Endothelial cell of umbilical vein (primary cell): ENCODE measurements around the gene NUDT4B.
"Not testable (repeated sequence)": the region's sequence is repeated elsewhere in the genome, so short reads cannot be mapped to it uniquely, and the experiment has no call there.

ENCODE experiments used
- CTCF ChIP-seq, 2 donors: IDR thresholded peaks; 1 replicate in 1 of 2; 2 replicates in 1 of 2; pipeline ENCODE4 v1.5.1; 2011; ENCODE audit warnings: low read length in 2 of 2, mild to moderate bottlenecking in 2 of 2, moderate library complexity in 2 of 2, control low read depth in 1 of 2, inconsistent platforms in 1 of 2, low read depth in 1 of 2; ENCODE audit not compliant: insufficient read depth in 1 of 2; ENCODE audit errors: extremely low read depth in 1 of 2
- EZH2 ChIP-seq: IDR thresholded peaks from 2 replicates; pipeline ENCODE4 v1.6.1; 2012; ENCODE audit warnings: borderline replicate concordance, low read depth, mild to moderate bottlenecking, moderate library complexity, low read length, inconsistent platforms; ENCODE audit not compliant: severe bottlenecking
- FOS ChIP-seq: IDR thresholded peaks from 2 replicates; pipeline ENCODE4 v1.6.1; 2011; ENCODE audit warnings: mild to moderate bottlenecking, low read length, moderate library complexity, borderline replicate concordance; ENCODE audit not compliant: insufficient read depth
- GATA2 ChIP-seq: IDR thresholded peaks from 2 replicates; pipeline ENCODE4 v1.7.0; 2011; ENCODE audit warnings: low read depth, mild to moderate bottlenecking, moderate library complexity, mixed read lengths, low read length; ENCODE audit not compliant: insufficient read length, insufficient read depth
- JUN ChIP-seq: IDR thresholded peaks from 2 replicates; pipeline ENCODE4 v1.6.1; 2011; ENCODE audit warnings: borderline replicate concordance, low read depth; ENCODE audit not compliant: insufficient read length, insufficient read depth
- MAX ChIP-seq: IDR thresholded peaks from 2 replicates; pipeline ENCODE4 v1.6.1; 2011; ENCODE audit not compliant: insufficient read depth, insufficient read length
- MYC ChIP-seq: IDR thresholded peaks from one replicate; pipeline ENCODE4 v1.6.1; 2011; ENCODE audit warnings: mild to moderate bottlenecking, low read depth, low read length
- POLR2A ChIP-seq: IDR thresholded peaks from 2 replicates; pipeline ENCODE4 v1.6.1; 2012; ENCODE audit warnings: low read depth, mild to moderate bottlenecking, control low read depth, low read length
- POLR2AphosphoS5 ChIP-seq: IDR thresholded peaks from 2 replicates; pipeline ENCODE4 v1.6.1; 2012; ENCODE audit warnings: low read depth, mild to moderate bottlenecking, control low read depth, low read length, moderate library complexity; ENCODE audit not compliant: insufficient read depth

GRCh38 chr1:148748563-148749334 lies at the start of gene NUDT4B:
- not testable (repeated sequence) for TF ChIP-seq CTCF (IDR thresholded peaks at IDR 0.05; ENCODE audit: extremely low read depth in 1 of 2, insufficient read depth in 1 of 2, low read depth in 1 of 2, low read length in 2 of 2); POLR2A; EZH2; POLR2AphosphoS5; MAX; FOS; JUN; MYC; GATA2
